ENCODE data around the gene TBCK. TPM values are rescaled to one million over a fixed set of nuclear protein-coding genes. Genes with fewer than 3 reads are reported as not detected.
A peak's percentile ranks its signal among the peaks of the same experiment; 100 is the strongest.

TBCK gene
- total and polyA plus RNA-seq, 2 donors (not counting 3 experiments of a cell fraction or from before 2014, with no cell fraction given) = 18.2 to 38.6 TPM

GRCh38 chr4:106301393-106302061 lies 14.5 kb downstream of the TBCK start:
- ChIA-PET POLR2A (no interaction called here), CTCF (interaction anchor here (1.4 kb wide), 1 partner anchor 63 kb away, joined by 3 read pairs; no protein-coding TSS in a partner anchor)
- intact Hi-C loops (cut with micrococcal nuclease) = no loop called here
- no TSS peak for BruUV-seq (replicated peaks)
- Histone ChIP-seq H3K4me1 (ENCODE audit: control insufficient read depth, extremely low read depth, insufficient read depth, low read length) (no peaks in the 10 kb centered on the region), H3K4me3 (replicated peaks in 1 of 3; ENCODE audit: insufficient read depth in 1 of 3, low read depth in 1 of 3, low read length in 3 of 3) (no peak overlapping the region), H3K4me2 (ENCODE audit: insufficient read depth, low read length) (no peak overlapping the region), H3K9me1 (replicated peaks; ENCODE audit: control insufficient read depth, extremely low read depth, insufficient read depth, low read length) (no peaks in the 10 kb centered on the region), H3K9me3 (replicated peaks; ENCODE audit: control insufficient read depth, insufficient read depth, low read length) (no peaks in the 10 kb centered on the region), H3K27ac (ENCODE audit: insufficient read depth, low read depth, low read length) (no peak overlapping the region), H2AFZ (ENCODE audit: low read depth, low read length) (no peak overlapping the region), H3K9ac (replicated peaks; ENCODE audit: extremely low read depth, insufficient read depth, low read length) (no peak overlapping the region), H3K79me2 (ENCODE audit: control insufficient read depth, insufficient read depth, low read length) (no peaks in the 10 kb centered on the region), H4K20me1 (replicated peaks; ENCODE audit: control insufficient read depth, extremely low read depth, insufficient read depth, low read length) (no peaks in the 10 kb centered on the region), H3K27me3 (ENCODE audit: control insufficient read depth in 2 of 2, insufficient read depth in 2 of 2, low read length in 2 of 2) (no peaks in the 10 kb centered on the region), H3K36me3 (ENCODE audit: control insufficient read depth in 2 of 2, extremely low read depth in 1 of 2, insufficient read depth in 2 of 2, low read length in 2 of 2) (no peaks in the 10 kb centered on the region)
- FAIRE-seq (no peak), DNase-seq (ENCODE audit: low read depth, low spot score) (peak; percentile 26)
- dilution Hi-C loops (cut with MboI; ENCODE audit: extremely low pct_ligation_motif_present, low sequenced_read_pairs) = no loop called here
- TF ChIP-seq MYC (IDR thresholded peaks at IDR 0.05; ENCODE audit: low read depth, low read length) (no peak), JUN (IDR thresholded peaks at IDR 0.05; ENCODE audit: borderline replicate concordance, insufficient read depth, insufficient read length, low read depth) (no peak), FOS (IDR thresholded peaks at IDR 0.05; ENCODE audit: borderline replicate concordance, insufficient read depth, low read length) (no peak), GATA2 (IDR thresholded peaks at IDR 0.05; ENCODE audit: insufficient read depth, insufficient read length, low read depth, low read length) (no peak), EZH2 (IDR thresholded peaks at IDR 0.05; ENCODE audit: borderline replicate concordance, low read depth, low read length, severe bottlenecking) (no peak), POLR2AphosphoS5 (IDR thresholded peaks at IDR 0.05; ENCODE audit: insufficient read depth, low read depth, low read length) (no peak), MAX (IDR thresholded peaks at IDR 0.05; ENCODE audit: insufficient read depth, insufficient read length) (no peak), POLR2A (IDR thresholded peaks at IDR 0.05; ENCODE audit: low read depth, low read length) (no peak)
